ENCODE measurements around the gene DCTN5.

DCTN5 gene

GRCh38 chr16:23670137-23670776, 29.0 kb downstream of the DCTN5 start:
- peak; percentile 78 for DNase-seq (ENCODE audit: extremely low spot score)
- POLR2A ChIA-PET, result interaction anchor here (1.0 kb wide), 1 partner anchor 8 kb away, joined by 3 read pairs; the partner anchor contains the start of gene PLK1
- TF ChIP-seq, protein P1, sequence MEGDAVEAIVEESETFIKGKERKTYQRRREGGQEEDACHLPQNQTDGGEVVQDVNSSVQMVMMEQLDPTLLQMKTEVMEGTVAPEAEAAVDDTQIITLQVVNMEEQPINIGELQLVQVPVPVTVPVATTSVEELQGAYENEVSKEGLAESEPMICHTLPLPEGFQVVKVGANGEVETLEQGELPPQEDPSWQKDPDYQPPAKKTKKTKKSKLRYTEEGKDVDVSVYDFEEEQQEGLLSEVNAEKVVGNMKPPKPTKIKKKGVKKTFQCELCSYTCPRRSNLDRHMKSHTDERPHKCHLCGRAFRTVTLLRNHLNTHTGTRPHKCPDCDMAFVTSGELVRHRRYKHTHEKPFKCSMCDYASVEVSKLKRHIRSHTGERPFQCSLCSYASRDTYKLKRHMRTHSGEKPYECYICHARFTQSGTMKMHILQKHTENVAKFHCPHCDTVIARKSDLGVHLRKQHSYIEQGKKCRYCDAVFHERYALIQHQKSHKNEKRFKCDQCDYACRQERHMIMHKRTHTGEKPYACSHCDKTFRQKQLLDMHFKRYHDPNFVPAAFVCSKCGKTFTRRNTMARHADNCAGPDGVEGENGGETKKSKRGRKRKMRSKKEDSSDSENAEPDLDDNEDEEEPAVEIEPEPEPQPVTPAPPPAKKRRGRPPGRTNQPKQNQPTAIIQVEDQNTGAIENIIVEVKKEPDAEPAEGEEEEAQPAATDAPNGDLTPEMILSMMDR (IDR thresholded peaks at IDR 0.05; ENCODE audit: control extremely low read depth, extremely low read depth, low read depth, missing control alignments), result no peak
- CTCF ChIA-PET, result interaction anchor here (1.0 to 1.6 kb wide), 4 partner anchors 20 to 835 kb away, joined by 3 to 4 read pairs (median 3); no protein-coding TSS in a partner anchor

DNA sequence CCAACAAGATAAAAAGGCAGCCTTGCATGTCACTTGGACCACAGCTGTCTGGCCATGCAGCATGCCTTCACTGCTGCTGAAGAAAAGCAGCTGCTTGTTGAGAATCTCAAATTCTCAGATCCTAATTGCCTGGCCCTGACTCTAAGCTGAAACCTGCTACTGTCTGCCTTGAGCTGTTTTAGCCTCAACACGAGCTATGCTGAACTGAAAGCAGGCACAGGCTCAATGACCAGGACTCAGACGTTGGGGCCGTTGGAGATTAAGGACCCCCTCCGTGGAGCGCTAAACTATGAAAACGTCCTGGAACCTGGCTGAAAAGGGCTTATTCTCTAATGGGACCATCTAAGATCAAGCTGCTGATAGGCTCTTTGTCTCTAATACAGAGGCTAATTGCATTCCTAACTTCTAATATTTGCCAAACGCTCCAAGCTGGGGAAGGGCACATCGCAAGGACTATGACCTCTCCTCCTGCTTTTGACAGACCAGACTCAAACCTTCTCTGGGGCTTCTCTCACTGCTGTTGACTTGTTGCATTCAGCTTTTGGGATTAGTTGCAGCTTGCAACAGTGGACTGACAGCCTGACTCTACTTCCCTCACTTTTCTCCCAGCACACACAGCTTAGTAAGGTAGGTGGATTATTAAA, 32.8 kb downstream of the DCTN5 start:
- no peak for DNase-seq (ENCODE audit: extremely low spot score)
- TF ChIP-seq, protein P1 (IDR thresholded peaks at IDR 0.05; ENCODE audit: control extremely low read depth, extremely low read depth, low read depth, missing control alignments), result no peak
- CTCF ChIA-PET, result interaction anchor here (0.6 to 1.0 kb wide), 3 partner anchors 11 to 19 kb away, joined by 3 read pairs; no protein-coding TSS in a partner anchor
- POLR2A ChIA-PET, result no interaction called here

- ChIA-PET CTCF (interaction anchor here (1.4 to 2.9 kb wide), 7 partner anchors 9 to 576 kb away, joined by 3 to 13 read pairs (median 5); partner anchors contain the start of genes EARS2 and UBFD1), POLR2A (no interaction called here)
- TF ChIP-seq, protein P1 (IDR thresholded peaks at IDR 0.05; ENCODE audit: control extremely low read depth, extremely low read depth, low read depth, missing control alignments), result no peak
- DNase-seq (ENCODE audit: extremely low spot score), result no peak
Measured at GRCh38 chr16:23676924-23677480, 35.7 kb downstream of the DCTN5 start.

DNA sequence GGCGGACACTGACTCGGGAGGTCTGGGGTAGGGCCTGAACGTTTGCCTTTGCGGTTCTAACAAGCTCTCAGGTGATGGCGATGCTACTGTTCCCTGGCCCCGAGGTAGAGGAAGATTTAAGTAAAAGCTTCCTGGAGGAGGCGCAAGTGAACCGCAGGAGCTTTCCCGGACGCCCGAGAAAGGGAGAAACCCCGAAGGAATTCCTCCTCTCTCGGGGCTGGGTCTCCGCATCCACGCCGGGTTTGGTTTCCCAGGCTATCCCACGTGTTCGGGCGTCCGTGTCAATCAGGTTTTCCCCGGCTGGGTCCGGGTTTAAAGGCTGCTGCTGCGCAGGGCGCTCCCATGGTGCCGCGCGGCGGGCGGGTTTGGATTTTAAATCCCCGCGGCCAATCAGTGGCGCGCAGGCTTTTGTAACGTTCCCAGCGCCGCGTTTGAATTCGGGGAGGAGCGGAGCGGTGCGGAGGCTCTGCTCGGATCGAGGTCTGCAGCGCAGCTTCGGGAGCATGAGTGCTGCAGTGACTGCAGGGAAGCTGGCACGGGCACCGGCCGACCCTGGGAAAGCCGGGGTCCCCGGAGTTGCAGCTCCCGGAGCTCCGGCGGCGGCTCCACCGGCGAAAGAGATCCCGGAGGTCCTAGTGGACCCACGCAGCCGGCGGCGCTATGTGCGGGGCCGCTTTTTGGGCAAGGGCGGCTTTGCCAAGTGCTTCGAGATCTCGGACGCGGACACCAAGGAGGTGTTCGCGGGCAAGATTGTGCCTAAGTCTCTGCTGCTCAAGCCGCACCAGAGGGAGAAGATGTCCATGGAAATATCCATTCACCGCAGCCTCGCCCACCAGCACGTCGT, 37.4 kb downstream of the DCTN5 start, which contains the start of gene PLK1:
PLK1 (plus strand) TSS at position 460 of the 844 bp plus-strand sequence; CDS start at position 504, 44 bp downstream.
- CTCF ChIA-PET, result interaction anchor here (1.0 to 2.9 kb wide), 11 partner anchors 8 to 826 kb away, joined by 3 to 13 read pairs (median 5); no protein-coding TSS in a partner anchor
- TF ChIP-seq, protein P1 (IDR thresholded peaks at IDR 0.05; ENCODE audit: control extremely low read depth, extremely low read depth, low read depth, missing control alignments), result no peak
- POLR2A ChIA-PET, result interaction anchor here (0.9 to 1.0 kb wide), 2 partner anchors 7 to 8 kb away, joined by 3 read pairs; no protein-coding TSS in a partner anchor
- DNase-seq (ENCODE audit: extremely low spot score), result peak; percentile 94

- ChIA-PET CTCF (interaction anchor here (0.7 to 2.1 kb wide), 5 partner anchors 14 to 825 kb away, joined by 3 to 7 read pairs (median 4); no protein-coding TSS in a partner anchor), POLR2A (interaction anchor here (0.5 kb wide), 1 partner anchor 854 kb away, joined by 3 read pairs; no protein-coding TSS in a partner anchor)
- TF ChIP-seq, protein P1 (IDR thresholded peaks at IDR 0.05; ENCODE audit: control extremely low read depth, extremely low read depth, low read depth, missing control alignments), result no peak
- peak; percentile 52 for DNase-seq (ENCODE audit: extremely low spot score)
Measured at GRCh38 chr16:23679274-23679985, 38.2 kb downstream of the DCTN5 start.

Measured in GM10248 (cell line).